Parathyroid adenoma (tissue), 2 donors: Measurements from ENCODE around the gene SFRP5.

ENCODE experiments used
- H2AFZ ChIP-seq: fragments of 300-600 bp; sonication (generic); one replicate; pipeline ENCODE4 v1.7.0; 2017; ENCODE audit warnings: antibody characterized with exemption, mild to moderate bottlenecking
- H3K27ac ChIP-seq: fragments of 300-600 bp; sonication (generic); one replicate; pipeline ENCODE4 v1.7.0; 2017
- H3K27me3 ChIP-seq: fragments of 300-600 bp; sonication (generic); one replicate; pipeline ENCODE4 v1.7.0; 2017; ENCODE audit warnings: low read length; ENCODE audit not compliant: control insufficient read depth, insufficient read depth
- H3K36me3 ChIP-seq: fragments of 300-600 bp; sonication (generic); one replicate; pipeline ENCODE4 v1.7.0; 2017; ENCODE audit warnings: low read length; ENCODE audit not compliant: control insufficient read depth, insufficient read depth
- H3K4me1 ChIP-seq: fragments of 300-600 bp; sonication (generic); one replicate; pipeline ENCODE4 v1.7.0; 2017; ENCODE audit warnings: control low read depth
- H3K4me2 ChIP-seq: fragments of 300-600 bp; sonication (generic); one replicate; pipeline ENCODE4 v1.7.0; 2017; ENCODE audit warnings: low read length
- H3K4me3 ChIP-seq: fragments of 300-600 bp; sonication (generic); one replicate; pipeline ENCODE4 v1.7.0; 2017; ENCODE audit warnings: low read depth, low read length
- H3K79me2 ChIP-seq: fragments of 300-600 bp; sonication (generic); one replicate; pipeline ENCODE4 v1.7.0; 2017; ENCODE audit warnings: control low read depth
- H3K9ac ChIP-seq: fragments of 300-600 bp; sonication (generic); one replicate; pipeline ENCODE4 v1.7.0; 2017; ENCODE audit warnings: mild to moderate bottlenecking
- H3K9me3 ChIP-seq: fragments of 300-600 bp; sonication (generic); one replicate; pipeline ENCODE4 v1.7.0; 2017; ENCODE audit warnings: low read length; ENCODE audit not compliant: control insufficient read depth
- CTCF ChIP-seq: fragments of 300-600 bp; sonication (generic); IDR thresholded peaks from one replicate; pipeline ENCODE4 v1.7.0; 2017; ENCODE audit warnings: antibody characterized with exemption, mild to moderate bottlenecking
- donor health status: primary hyperparathyroidism.

Gene SFRP5

GRCh38 chr10:97805949-97806348 is 34.1 kb upstream of the SFRP5 start:
- Histone ChIP-seq H3K79me2 (no peaks in the 10 kb centered on the region), H3K4me1 (no peaks in the 10 kb centered on the region), H3K9me3 (no peaks in the 10 kb centered on the region), H3K4me3 (no peak overlapping the region), H2AFZ (no peak overlapping the region), H3K4me2 (no peak overlapping the region), H3K36me3 (no peaks in the 10 kb centered on the region), H3K27ac (no peak overlapping the region), H3K9ac (no peak overlapping the region), H3K27me3 (no peaks in the 10 kb centered on the region)
- no peak for TF ChIP-seq CTCF

GRCh38 chr10:97805096-97805884 is 33.5 kb upstream of the SFRP5 start:
- Histone ChIP-seq H3K4me2 (no peak overlapping the region), H3K4me3 (no peak overlapping the region), H2AFZ (no peak overlapping the region), H3K9me3 (no peaks in the 10 kb centered on the region), H3K36me3 (no peaks in the 10 kb centered on the region), H3K9ac (no peak overlapping the region), H3K27ac (no peak overlapping the region), H3K79me2 (no peaks in the 10 kb centered on the region), H3K4me1 (no peaks in the 10 kb centered on the region), H3K27me3 (no peaks in the 10 kb centered on the region)
- TF ChIP-seq CTCF, result no peak

- Histone ChIP-seq H3K9ac (no peak overlapping the region), H3K4me2 (no peak overlapping the region), H3K79me2 (no peaks in the 10 kb centered on the region), H3K27ac (no peak overlapping the region), H3K4me1 (no peaks in the 10 kb centered on the region), H3K36me3 (no peaks in the 10 kb centered on the region), H2AFZ (no peak overlapping the region), H3K27me3 (no peaks in the 10 kb centered on the region), H3K9me3 (no peaks in the 10 kb centered on the region), H3K4me3 (no peak overlapping the region)
- TF ChIP-seq CTCF, result no peak
These were observed 29.6 kb upstream of the SFRP5 start for GRCh38 chr10:97801422-97801821.

GRCh38 chr10:97800474-97800873 is 28.7 kb upstream of the SFRP5 start:
- no peak overlapping the region for H3K9ac ChIP-seq
- no peaks in the 10 kb centered on the region for H3K9me3 ChIP-seq
- no peak overlapping the region for H3K4me2 ChIP-seq
- no peak overlapping the region for H2AFZ ChIP-seq
- no peak overlapping the region for H3K27ac ChIP-seq
- H3K27me3 ChIP-seq, result no peaks in the 10 kb centered on the region
- H3K36me3 ChIP-seq, result no peaks in the 10 kb centered on the region
- no peak for TF ChIP-seq CTCF
- no peaks in the 10 kb centered on the region for H3K4me1 ChIP-seq
- no peak overlapping the region for H3K4me3 ChIP-seq
- H3K79me2 ChIP-seq, result no peaks in the 10 kb centered on the region

GRCh38 chr10:97798958-97799610 is 27.3 kb upstream of the SFRP5 start:
- no peaks in the 10 kb centered on the region for H3K79me2 ChIP-seq
- TF ChIP-seq CTCF, result no peak
- H3K36me3 ChIP-seq, result no peaks in the 10 kb centered on the region
- no peaks in the 10 kb centered on the region for H3K27me3 ChIP-seq
- H3K9ac ChIP-seq, result no peak overlapping the region
- no peak overlapping the region for H3K4me2 ChIP-seq
- H3K4me3 ChIP-seq, result no peak overlapping the region
- H2AFZ ChIP-seq, result no peak overlapping the region
- no peaks in the 10 kb centered on the region for H3K4me1 ChIP-seq
- no peak overlapping the region for H3K27ac ChIP-seq
- no peaks in the 10 kb centered on the region for H3K9me3 ChIP-seq
